Measurements from ENCODE around the gene TSPAN17.

Gene TSPAN17

DNA sequence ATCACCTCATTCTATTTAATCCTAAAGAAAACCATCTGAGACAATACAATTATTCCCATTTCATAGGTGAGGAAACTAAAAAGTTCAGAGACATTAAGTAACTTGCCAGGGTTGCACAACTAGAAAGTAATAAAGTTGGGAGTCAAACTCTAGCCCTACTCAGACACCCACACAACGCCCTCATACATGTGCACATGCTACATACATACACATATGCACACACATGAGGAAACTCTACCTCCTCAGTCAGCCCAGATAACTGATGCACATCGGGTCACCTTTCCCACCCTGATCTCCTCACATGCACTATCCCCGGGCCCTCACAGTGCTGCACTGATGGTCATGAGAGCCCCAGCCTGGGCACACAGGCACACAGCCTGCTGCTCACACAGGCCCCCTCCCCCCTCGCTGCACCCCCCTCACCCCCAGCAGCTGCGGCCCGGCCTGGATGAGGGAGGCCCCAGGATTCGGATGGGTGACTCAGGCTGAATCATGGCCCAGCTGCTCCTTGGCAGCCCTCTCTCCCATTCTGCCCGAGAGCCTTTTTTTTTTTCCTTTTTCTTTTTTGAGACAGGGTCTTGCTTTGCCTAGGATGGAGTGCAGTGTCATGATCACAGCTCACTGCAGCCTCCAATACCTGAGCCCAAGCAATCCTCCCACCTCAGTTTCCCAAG is 32.3 kb upstream of the TSPAN17 start:
- TF ChIP-seq TAF1 (IDR thresholded peaks at IDR 0.05; ENCODE audit: borderline replicate concordance, insufficient read depth, low read length) (no peak), SIN3A (IDR thresholded peaks at IDR 0.05; ENCODE audit: borderline replicate concordance, insufficient read depth, low read length) (no peak), POLR2AphosphoS5 (IDR thresholded peaks at IDR 0.05; ENCODE audit: low read depth, low read length) (no peak), FOXP2 (optimal IDR thresholded peaks at IDR 0.05; ENCODE audit: borderline replicate concordance, extremely low read depth, extremely low read length, insufficient read depth) (no peak)
- TF ChIP-seq, protein P1, sequence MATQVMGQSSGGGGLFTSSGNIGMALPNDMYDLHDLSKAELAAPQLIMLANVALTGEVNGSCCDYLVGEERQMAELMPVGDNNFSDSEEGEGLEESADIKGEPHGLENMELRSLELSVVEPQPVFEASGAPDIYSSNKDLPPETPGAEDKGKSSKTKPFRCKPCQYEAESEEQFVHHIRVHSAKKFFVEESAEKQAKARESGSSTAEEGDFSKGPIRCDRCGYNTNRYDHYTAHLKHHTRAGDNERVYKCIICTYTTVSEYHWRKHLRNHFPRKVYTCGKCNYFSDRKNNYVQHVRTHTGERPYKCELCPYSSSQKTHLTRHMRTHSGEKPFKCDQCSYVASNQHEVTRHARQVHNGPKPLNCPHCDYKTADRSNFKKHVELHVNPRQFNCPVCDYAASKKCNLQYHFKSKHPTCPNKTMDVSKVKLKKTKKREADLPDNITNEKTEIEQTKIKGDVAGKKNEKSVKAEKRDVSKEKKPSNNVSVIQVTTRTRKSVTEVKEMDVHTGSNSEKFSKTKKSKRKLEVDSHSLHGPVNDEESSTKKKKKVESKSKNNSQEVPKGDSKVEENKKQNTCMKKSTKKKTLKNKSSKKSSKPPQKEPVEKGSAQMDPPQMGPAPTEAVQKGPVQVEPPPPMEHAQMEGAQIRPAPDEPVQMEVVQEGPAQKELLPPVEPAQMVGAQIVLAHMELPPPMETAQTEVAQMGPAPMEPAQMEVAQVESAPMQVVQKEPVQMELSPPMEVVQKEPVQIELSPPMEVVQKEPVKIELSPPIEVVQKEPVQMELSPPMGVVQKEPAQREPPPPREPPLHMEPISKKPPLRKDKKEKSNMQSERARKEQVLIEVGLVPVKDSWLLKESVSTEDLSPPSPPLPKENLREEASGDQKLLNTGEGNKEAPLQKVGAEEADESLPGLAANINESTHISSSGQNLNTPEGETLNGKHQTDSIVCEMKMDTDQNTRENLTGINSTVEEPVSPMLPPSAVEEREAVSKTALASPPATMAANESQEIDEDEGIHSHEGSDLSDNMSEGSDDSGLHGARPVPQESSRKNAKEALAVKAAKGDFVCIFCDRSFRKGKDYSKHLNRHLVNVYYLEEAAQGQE (IDR thresholded peaks at IDR 0.05; ENCODE audit: insufficient read depth in 1 of 2, low read depth in 2 of 2, low read length in 2 of 2): no peak

DNA sequence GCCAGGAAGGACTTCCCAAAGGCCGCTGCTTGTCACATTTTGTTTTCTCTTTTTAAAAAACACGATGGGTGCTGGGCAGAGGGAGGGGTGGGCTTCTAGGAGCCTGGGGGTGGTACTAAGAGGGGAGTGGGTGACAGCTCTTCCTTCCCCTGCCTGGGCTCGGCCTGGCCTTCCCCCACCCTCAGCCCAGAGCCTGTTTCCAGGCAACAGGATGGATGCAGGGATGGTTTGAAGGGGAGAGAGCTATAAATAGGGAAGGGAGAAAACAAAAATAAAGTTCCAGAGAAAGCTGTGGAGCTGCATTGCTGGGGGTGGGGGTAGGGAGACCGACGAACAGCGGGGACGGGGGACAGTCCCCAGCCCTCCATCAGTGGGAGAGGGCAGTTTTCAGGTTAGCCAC is 30.8 kb upstream of the TSPAN17 start:
- no peak for TF ChIP-seq TAF1 (IDR thresholded peaks at IDR 0.05; ENCODE audit: borderline replicate concordance, insufficient read depth, low read length)
- TF ChIP-seq, protein P1 (IDR thresholded peaks at IDR 0.05; ENCODE audit: insufficient read depth in 1 of 2, low read depth in 2 of 2, low read length in 2 of 2): no peak
- TF ChIP-seq SIN3A (IDR thresholded peaks at IDR 0.05; ENCODE audit: borderline replicate concordance, insufficient read depth, low read length): no peak
- no peak for TF ChIP-seq FOXP2 (optimal IDR thresholded peaks at IDR 0.05; ENCODE audit: borderline replicate concordance, extremely low read depth, extremely low read length, insufficient read depth)
- no peak for TF ChIP-seq POLR2AphosphoS5 (IDR thresholded peaks at IDR 0.05; ENCODE audit: low read depth, low read length)

- TF ChIP-seq SIN3A (IDR thresholded peaks at IDR 0.05; ENCODE audit: borderline replicate concordance, insufficient read depth, low read length) (no peak), POLR2AphosphoS5 (IDR thresholded peaks at IDR 0.05; ENCODE audit: low read depth, low read length) (no peak), FOXP2 (optimal IDR thresholded peaks at IDR 0.05; ENCODE audit: borderline replicate concordance, extremely low read depth, extremely low read length, insufficient read depth) (no peak), TAF1 (IDR thresholded peaks at IDR 0.05; ENCODE audit: borderline replicate concordance, insufficient read depth, low read length) (no peak)
- TF ChIP-seq, protein P1 (IDR thresholded peaks at IDR 0.05; ENCODE audit: insufficient read depth in 1 of 2, low read depth in 2 of 2, low read length in 2 of 2): no peak
Measured at GRCh38 chr5:176618783-176619182, 28.5 kb upstream of the TSPAN17 start.

- TF ChIP-seq POLR2AphosphoS5 (IDR thresholded peaks at IDR 0.05; ENCODE audit: low read depth, low read length) (no peak), TAF1 (IDR thresholded peaks at IDR 0.05; ENCODE audit: borderline replicate concordance, insufficient read depth, low read length) (no peak), SIN3A (IDR thresholded peaks at IDR 0.05; ENCODE audit: borderline replicate concordance, insufficient read depth, low read length) (no peak), FOXP2 (optimal IDR thresholded peaks at IDR 0.05; ENCODE audit: borderline replicate concordance, extremely low read depth, extremely low read length, insufficient read depth) (no peak)
- TF ChIP-seq, protein P1 (IDR thresholded peaks at IDR 0.05; ENCODE audit: insufficient read depth in 1 of 2, low read depth in 2 of 2, low read length in 2 of 2): no peak
Measured at GRCh38 chr5:176619203-176619568, 28.1 kb upstream of the TSPAN17 start.

Data from PFSK-1 (cell line).